Measurements from ENCODE around the gene A1CF. TPM values are rescaled to one million over a fixed set of nuclear protein-coding genes. Genes with fewer than 3 reads are reported as not detected.

The A1CF gene
- total and polyA plus RNA-seq, 8 donors: 0.08 to 0.23 (median 0.13) TPM; not detected in 2

DNA sequence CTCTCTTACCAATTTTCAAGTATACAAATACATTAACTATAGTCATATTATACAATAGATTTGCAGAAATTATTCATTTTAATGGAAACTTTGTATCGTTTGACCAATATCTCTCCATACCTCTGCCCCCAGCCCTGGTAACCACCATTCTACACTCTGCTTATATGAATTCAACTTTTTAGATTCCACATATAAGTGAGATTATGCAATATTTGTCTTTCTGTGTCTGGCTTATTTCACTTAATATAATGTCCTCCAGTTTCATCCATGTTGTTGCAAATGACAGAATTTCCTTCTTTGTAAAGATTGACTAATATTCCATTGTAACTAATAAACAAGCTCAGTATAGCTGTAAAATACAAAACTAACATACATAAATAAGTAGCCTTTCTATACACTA, 55.4 kb downstream of the A1CF start:
- DNase-seq (no peak), ATAC-seq (no peak)
- H3K27ac ChIP-seq: no peak overlapping the region
- intact Hi-C loops (cut with DNase I): no loop called here
- H3K36me3 ChIP-seq: no peaks in the 10 kb centered on the region
- no peaks in the 10 kb centered on the region for H3K9me3 ChIP-seq
- no peak overlapping the region for H3K4me3 ChIP-seq
- H3K27me3 ChIP-seq: no peaks in the 10 kb centered on the region
- H3K4me1 ChIP-seq: no peaks in the 10 kb centered on the region
- TF ChIP-seq, protein P1, sequence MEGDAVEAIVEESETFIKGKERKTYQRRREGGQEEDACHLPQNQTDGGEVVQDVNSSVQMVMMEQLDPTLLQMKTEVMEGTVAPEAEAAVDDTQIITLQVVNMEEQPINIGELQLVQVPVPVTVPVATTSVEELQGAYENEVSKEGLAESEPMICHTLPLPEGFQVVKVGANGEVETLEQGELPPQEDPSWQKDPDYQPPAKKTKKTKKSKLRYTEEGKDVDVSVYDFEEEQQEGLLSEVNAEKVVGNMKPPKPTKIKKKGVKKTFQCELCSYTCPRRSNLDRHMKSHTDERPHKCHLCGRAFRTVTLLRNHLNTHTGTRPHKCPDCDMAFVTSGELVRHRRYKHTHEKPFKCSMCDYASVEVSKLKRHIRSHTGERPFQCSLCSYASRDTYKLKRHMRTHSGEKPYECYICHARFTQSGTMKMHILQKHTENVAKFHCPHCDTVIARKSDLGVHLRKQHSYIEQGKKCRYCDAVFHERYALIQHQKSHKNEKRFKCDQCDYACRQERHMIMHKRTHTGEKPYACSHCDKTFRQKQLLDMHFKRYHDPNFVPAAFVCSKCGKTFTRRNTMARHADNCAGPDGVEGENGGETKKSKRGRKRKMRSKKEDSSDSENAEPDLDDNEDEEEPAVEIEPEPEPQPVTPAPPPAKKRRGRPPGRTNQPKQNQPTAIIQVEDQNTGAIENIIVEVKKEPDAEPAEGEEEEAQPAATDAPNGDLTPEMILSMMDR (IDR thresholded peaks at IDR 0.05): no peak

DNA sequence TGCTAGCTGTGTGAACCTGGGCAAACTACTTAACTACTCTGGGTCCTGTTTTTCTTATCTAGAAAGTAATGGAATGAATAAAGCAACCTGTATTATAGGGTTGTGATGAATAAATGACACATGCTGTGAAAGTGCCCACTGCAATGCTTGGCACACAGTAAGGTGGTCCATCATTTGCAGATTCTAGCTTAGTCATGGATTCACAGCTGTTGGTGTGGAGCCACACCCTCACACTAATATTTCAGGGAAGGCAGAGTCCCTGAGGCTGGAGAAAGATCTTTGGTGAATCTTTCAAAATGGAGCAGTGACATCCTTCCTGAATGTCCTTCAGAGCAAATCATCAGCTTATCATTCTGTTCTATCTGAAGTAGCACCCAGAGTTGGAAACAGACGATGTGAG, 60.6 kb downstream of the A1CF start:
- intact Hi-C loops (cut with DNase I): no loop called here
- no peaks in the 10 kb centered on the region for H3K4me1 ChIP-seq
- ATAC-seq (no peak), DNase-seq (no peak)
- no peaks in the 10 kb centered on the region for H3K27me3 ChIP-seq
- H3K36me3 ChIP-seq: no peaks in the 10 kb centered on the region
- TF ChIP-seq, protein P1 (IDR thresholded peaks at IDR 0.05): no peak
- H3K9me3 ChIP-seq: no peaks in the 10 kb centered on the region
- H3K4me3 ChIP-seq: no peak overlapping the region
- no peak overlapping the region for H3K27ac ChIP-seq

DNA sequence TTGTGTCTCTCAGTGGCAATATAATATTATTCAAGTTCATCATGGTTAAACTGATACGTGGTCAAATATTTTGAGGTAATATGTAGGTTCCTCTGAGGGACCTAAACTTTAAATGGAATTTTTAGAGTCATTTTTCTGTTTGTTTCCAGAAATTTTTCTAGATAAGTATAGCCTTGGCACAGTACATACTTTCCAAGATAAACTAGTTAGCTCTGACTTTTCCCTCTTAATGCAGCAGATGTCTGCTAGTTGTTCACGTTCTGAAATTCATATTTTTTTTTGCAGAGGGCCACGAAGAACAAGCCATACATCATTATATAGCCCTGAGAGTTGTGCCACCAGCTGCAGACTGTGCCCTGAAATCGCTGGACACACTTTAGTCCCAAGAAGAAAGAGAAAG, 61.6 kb downstream of the A1CF start:
- TF ChIP-seq, protein P1 (IDR thresholded peaks at IDR 0.05): no peak
- no peak overlapping the region for H3K4me3 ChIP-seq
- DNase-seq (no peak), ATAC-seq (no peak)
- H3K27me3 ChIP-seq: no peaks in the 10 kb centered on the region
- no peaks in the 10 kb centered on the region for H3K36me3 ChIP-seq
- H3K9me3 ChIP-seq: no peaks in the 10 kb centered on the region
- intact Hi-C loops (cut with DNase I): no loop called here
- no peak overlapping the region for H3K27ac ChIP-seq
- H3K4me1 ChIP-seq: no peaks in the 10 kb centered on the region

DNA sequence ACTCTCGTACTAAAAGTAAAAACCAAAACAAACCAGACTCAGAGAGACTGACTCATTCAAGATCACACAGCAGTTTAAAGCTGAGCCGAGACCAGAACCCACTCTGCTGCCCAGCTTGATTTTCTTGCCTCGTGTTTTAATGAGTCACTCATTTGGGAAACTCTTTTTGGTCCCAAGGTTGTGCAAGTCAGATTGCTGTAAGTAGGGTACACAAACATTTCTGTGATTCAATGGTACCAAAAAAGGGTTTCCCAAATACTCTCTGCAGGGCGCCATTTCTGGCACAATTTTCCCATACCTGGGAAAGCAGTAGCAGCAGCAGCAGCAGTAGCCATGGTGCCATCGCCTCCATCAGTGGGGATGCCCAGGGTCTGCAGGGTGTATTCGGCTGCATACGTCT, 75.8 kb downstream of the A1CF start:
- no peaks in the 10 kb centered on the region for H3K9me3 ChIP-seq
- DNase-seq (no peak), ATAC-seq (no peak)
- no peaks in the 10 kb centered on the region for H3K36me3 ChIP-seq
- no peaks in the 10 kb centered on the region for H3K4me1 ChIP-seq
- intact Hi-C loops (cut with DNase I): no loop called here
- no peak overlapping the region for H3K27ac ChIP-seq
- H3K27me3 ChIP-seq: no peaks in the 10 kb centered on the region
- TF ChIP-seq, protein P1 (IDR thresholded peaks at IDR 0.05): no peak
- H3K4me3 ChIP-seq: no peak overlapping the region

DNA sequence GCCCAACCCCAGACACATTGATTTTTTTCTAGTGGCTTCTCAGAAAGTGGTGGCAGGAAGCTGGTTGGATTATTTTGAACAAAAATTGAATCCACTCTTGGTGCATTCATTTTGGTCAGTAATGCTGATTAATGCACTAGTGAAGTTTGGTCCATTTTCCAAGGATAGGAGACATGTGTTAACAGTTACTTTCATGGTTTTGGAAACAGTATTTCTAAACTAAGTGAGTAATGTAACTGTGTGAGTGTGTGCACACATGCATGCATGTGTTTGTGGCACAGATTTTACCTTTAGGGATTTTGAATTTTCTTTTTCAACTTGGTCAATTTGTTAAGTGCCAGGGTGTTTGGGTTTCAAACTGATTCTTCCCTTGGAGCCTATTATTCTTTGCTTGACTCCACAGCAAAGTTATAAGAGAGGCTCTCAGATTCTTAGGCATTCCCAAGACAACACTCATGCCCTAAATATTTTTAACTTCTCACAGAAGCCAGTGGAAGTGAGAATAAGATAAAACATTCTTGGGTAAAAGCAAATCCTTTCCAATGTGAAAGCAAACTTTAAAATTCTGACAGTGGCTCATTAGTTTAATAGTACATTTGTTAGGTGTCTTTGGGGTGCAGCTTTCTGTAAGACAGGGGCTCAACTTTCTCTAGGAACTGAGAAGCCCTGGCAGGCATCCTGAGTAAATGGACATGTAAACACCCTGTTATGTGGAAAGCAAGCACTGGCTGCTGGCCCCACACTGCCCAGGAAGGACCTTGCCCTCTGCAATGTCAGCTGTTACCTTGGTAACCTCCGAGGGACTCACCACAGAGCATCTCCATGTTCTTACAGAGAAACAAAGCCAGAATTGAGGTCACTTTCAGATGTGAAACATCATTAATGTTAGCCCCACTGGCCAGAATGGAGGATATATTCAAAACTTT, 77.3 kb downstream of the A1CF start:
- Histone ChIP-seq H3K4me3 (no peak overlapping the region), H3K27me3 (no peaks in the 10 kb centered on the region), H3K36me3 (no peaks in the 10 kb centered on the region), H3K9me3 (no peaks in the 10 kb centered on the region), H3K4me1 (no peaks in the 10 kb centered on the region), H3K27ac (no peak overlapping the region)
- ATAC-seq (no peak), DNase-seq (no peak)
- intact Hi-C loops (cut with DNase I): no loop called here
- TF ChIP-seq, protein P1 (IDR thresholded peaks at IDR 0.05): no peak
